ENCODE results near the gene RBP5. TPM values are rescaled to one million over a fixed set of nuclear protein-coding genes. Genes with fewer than 3 reads are reported as not detected.

RBP5 gene
- total and polyA plus RNA-seq, 8 donors, result 3.3 to 5.3 (median 5.0) TPM; not detected in 5

GRCh38 chr12:7093486-7093885, 35.2 kb downstream of the RBP5 start:
- TF ChIP-seq POLR2A (IDR thresholded peaks at IDR 0.05) (no peak), CTCF (IDR thresholded peaks at IDR 0.05) (no peak), EP300 (IDR thresholded peaks at IDR 0.05) (no peak), POLR2AphosphoS5 (IDR thresholded peaks at IDR 0.05) (no peak)
- Histone ChIP-seq H3K36me3 (peaks cover 0 to 38% (median 24%) of the 10 kb centered on the region in 4 donors), H3K4me1 (peaks cover 7 to 51% (median 31%) of the 10 kb centered on the region in 4 donors), H3K27me3 (no peaks in the 10 kb centered on the region), H3K4me3 (no peak overlapping the region), H3K9me3 (no peaks in the 10 kb centered on the region), H3K27ac (peak overlapping the region in 2 of 5 donors; percentile 83 to 85)
- intact Hi-C loops (cut with DNase I; ENCODE audit: low total_unique reads), result no loop called here
- DNase-seq, result no peak
- 47 to 59% (median 54%) methylated on average over 5 of the region's 5 CpGs for WGBS, 5 donors

GRCh38 chr12:7092986-7093460, 35.7 kb downstream of the RBP5 start:
- peaks cover 0 to 38% (median 24%) of the 10 kb centered on the region in 4 donors for H3K36me3 ChIP-seq
- H3K4me1 ChIP-seq, result peaks cover 7 to 52% (median 31%) of the 10 kb centered on the region in 4 donors
- H3K27me3 ChIP-seq, result no peaks in the 10 kb centered on the region
- no peak for DNase-seq
- no peak overlapping the region for H3K4me3 ChIP-seq
- H3K27ac ChIP-seq, result peak overlapping the region in 4 of 5 donors; percentile 71 to 85 (median 84)
- TF ChIP-seq POLR2A (IDR thresholded peaks at IDR 0.05) (no peak), EP300 (IDR thresholded peaks at IDR 0.05) (no peak), CTCF (IDR thresholded peaks at IDR 0.05) (no peak), POLR2AphosphoS5 (IDR thresholded peaks at IDR 0.05) (peak in 1 of 3 donors; percentile 2)
- H3K9me3 ChIP-seq, result no peaks in the 10 kb centered on the region
- intact Hi-C loops (cut with DNase I; ENCODE audit: low total_unique reads), result no loop called here
- 66 to 72% (median 69%) methylated on average over 8 of the region's 8 CpGs for WGBS, 5 donors

GRCh38 chr12:7092229-7092985, 36.3 kb downstream of the RBP5 start, which contains the start of gene C1R:
Gene C1R (minus strand): TSS chr12:7092445. CDS start chr12:7092388, 57 bp downstream.
- TF ChIP-seq POLR2AphosphoS5 (IDR thresholded peaks at IDR 0.05) (peak; percentile 83 to 90 (median 85)), POLR2A (IDR thresholded peaks at IDR 0.05) (peak in 1 of 4 donors; percentile 34), EP300 (IDR thresholded peaks at IDR 0.05) (peak; percentile 26), CTCF (IDR thresholded peaks at IDR 0.05) (peak in 5 of 7 experiments; percentile 79 to 91 (median 86))
- Histone ChIP-seq H3K27me3 (no peaks in the 10 kb centered on the region), H3K4me1 (peaks cover 7 to 52% (median 31%) of the 10 kb centered on the region in 4 donors), H3K9me3 (no peaks in the 10 kb centered on the region), H3K27ac (peak within 1 kb of the TSS; percentile 42 to 85 (median 83)), H3K4me3 (peak within 1 kb of the TSS; percentile 49 to 52 (median 50)), H3K36me3 (peaks cover 0 to 38% (median 24%) of the 10 kb centered on the region in 4 donors)
- WGBS, 5 donors, result 3 to 15% (median 13%) methylated on average over 15 to 16 of the region's 16 CpGs
- DNase-seq, result peak; percentile 77 to 92
- intact Hi-C loops (cut with DNase I; ENCODE audit: low total_unique reads), result no loop called here

- peak in 1 of 2 donors; percentile 68 for DNase-seq
- H3K9me3 ChIP-seq, result no peaks in the 10 kb centered on the region
- H3K36me3 ChIP-seq, result peaks cover 0 to 38% (median 29%) of the 10 kb centered on the region in 4 donors
- peak overlapping the region; percentile 49 to 52 (median 50) for H3K4me3 ChIP-seq
- 29 to 53% (median 43%) methylated on average over 7 to 10 of the region's 10 CpGs for WGBS, 5 donors
- TF ChIP-seq EP300 (IDR thresholded peaks at IDR 0.05), result peak; percentile 7
- TF ChIP-seq CTCF (IDR thresholded peaks at IDR 0.05), result no peak
- no peaks in the 10 kb centered on the region for H3K27me3 ChIP-seq
- H3K4me1 ChIP-seq, result peaks cover 7 to 52% (median 31%) of the 10 kb centered on the region in 4 donors
- H3K27ac ChIP-seq, result peak overlapping the region; percentile 42 to 85 (median 83)
- intact Hi-C loops (cut with DNase I; ENCODE audit: low total_unique reads), result no loop called here
These were observed 36.9 kb downstream of the RBP5 start for GRCh38 chr12:7091660-7092228.

All from stomach (tissue), 9 donors.